ENCODE results near the gene NBEA.
"Not testable (repeated sequence)": the region's sequence is repeated elsewhere in the genome, so short reads cannot be mapped to it uniquely, and the experiment has no call there.

Gene NBEA

DNA sequence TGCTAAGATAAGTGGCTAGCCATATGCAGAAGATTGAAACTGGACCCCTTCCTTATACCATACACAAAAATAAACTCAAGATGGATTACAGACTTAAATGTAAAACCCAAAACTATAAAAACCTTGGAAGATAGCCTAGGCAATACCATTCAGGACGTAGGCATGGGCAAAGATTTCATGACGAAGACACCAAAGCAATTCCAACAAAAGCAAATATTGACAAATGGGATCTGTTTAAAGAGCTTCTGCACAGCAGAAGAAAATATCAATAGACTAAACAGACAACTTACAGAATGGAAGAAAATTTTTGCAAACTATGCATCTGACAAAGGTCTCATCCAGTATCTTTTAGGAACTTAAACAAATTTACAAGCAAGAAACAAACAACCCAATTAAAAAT lies 466.2 kb downstream of the NBEA start:
- DNase-seq = not testable (repeated sequence)

DNA sequence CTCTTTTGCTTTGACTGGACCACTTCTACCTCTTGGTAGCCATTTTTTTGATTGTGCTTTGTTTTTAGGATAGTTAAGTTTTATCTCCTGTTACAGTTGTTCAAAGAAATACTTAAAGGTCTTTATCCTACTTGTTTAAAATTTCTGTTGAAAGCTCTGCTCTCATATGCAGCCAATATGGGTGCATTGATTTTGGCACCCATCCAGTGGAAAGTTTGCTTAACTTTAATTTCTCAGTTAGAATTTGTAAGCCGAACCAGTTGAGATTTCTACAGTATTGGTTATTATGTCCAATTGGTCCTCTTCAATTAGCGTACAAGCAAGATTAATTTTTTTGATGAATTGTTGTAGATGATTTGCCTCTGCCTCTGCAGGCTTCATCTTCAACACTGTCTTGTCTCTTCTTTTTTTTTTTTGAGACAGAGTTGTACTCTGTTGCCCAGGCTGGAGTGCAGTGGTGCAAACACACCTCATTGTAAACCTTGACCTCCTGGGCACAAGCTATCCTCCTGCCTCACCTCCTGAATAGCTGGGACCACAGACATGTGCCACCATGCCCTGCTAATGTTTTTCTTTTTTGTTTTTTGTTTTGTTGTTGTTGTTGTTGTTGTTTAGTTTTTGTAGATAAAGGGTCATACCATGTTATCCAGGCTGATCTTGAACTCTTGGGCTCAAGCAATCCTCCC lies 469.1 kb downstream of the NBEA start:
- no peak for DNase-seq

GRCh38 chr13:35448465-35448864 lies 506.4 kb downstream of the NBEA start:
- no peak for DNase-seq

GRCh38 chr13:35449821-35450220 lies 507.8 kb downstream of the NBEA start:
- DNase-seq = no peak

DNA sequence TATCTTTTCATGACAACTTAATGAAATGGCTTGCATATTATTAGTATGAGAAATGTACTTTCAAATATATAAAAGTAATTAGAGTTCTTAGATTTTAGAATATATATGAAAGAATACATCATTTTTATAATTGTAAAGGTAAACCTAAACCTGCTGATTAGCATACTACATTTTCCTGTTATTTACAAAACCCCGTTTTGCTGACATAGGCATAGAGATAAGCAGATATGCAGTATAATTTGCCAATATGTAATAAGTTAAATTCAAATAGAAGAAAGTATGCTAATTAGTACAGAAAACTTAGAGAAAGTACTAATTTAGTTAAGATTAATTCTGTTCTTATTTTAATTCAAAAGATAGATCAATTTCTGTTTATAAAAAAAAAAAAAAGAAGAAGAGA lies 513.0 kb downstream of the NBEA start:
- DNase-seq = no peak

- no peak for DNase-seq
Measured at GRCh38 chr13:35457258-35457657, 515.2 kb downstream of the NBEA start.

GRCh38 chr13:35460061-35460460 lies 518.0 kb downstream of the NBEA start:
- DNase-seq = no peak

- no peak for DNase-seq
Measured at GRCh38 chr13:35465371-35465770, 523.3 kb downstream of the NBEA start.

GRCh38 chr13:35468195-35468594 lies 526.1 kb downstream of the NBEA start:
- DNase-seq = no peak

DNA sequence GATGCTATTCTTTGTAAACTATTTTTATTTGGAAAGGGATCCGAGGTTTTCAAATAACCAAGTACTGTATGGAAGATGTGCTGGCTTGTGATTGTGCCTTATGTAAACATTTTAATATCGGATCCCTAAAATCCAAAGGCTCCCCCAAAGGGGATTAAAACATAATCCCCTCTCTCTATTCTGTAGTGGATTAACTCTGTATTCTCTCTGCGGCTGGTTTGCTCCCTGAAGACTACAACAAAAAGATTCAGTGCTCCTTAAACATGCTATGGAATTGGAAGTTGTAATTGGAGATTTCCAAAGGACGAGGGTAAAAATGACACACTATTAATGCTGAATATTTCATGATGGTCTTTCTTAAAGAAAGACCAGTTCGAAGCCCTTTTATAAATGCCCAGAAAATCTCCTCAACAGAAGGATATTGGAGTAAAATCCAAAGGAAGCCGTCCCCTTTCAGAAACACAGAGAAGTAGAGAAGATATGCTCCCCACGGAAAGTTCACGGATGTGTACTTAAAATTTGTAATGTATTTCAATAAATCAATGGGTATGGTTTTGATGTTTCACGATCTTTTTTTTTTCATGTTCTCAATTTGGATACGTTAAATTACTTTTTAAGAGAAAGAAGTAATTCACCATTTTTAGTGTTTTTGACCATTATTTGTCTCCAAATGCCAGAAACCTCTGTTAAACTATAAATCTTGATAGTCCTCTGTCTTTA lies 527.9 kb downstream of the NBEA start:
- DNase-seq = no peak

GRCh38 chr13:35470671-35471661 lies 528.9 kb downstream of the NBEA start:
- DNase-seq = no peak

DNA sequence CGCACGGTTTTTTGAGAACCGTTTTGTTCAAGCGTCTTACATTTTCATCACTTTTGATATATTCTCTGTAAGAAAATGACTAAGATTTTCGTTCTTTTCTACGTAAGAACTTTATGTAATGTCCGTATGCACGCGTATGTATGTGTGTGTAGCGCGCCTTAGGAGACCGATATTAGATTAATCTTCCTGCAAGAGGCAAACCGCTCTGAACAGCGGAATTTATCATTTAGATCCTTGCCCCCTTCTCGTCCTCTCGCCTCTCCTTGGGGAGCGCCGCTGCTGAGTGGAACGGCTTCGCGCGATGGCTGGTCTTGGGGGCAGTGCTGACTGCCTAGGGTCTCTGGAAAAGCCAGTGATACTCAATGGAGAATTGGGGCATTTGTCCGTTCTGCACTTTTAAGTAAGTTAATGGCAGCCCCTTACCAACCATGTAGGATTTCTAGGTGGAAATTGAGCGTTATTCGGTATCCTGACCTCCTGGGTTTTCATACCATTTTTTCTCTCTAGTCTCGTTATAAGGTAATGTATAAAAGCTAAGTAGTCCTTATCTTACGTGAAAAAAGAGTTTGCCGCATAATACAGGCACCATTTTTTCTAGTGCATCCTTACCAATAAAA lies 529.7 kb downstream of the NBEA start:
- DNase-seq = no peak

GRCh38 chr13:35472323-35472881 lies 530.3 kb downstream of the NBEA start:
- no peak for DNase-seq

- DNase-seq = no peak
Measured at GRCh38 chr13:35473206-35473775, 531.2 kb downstream of the NBEA start.

DNA sequence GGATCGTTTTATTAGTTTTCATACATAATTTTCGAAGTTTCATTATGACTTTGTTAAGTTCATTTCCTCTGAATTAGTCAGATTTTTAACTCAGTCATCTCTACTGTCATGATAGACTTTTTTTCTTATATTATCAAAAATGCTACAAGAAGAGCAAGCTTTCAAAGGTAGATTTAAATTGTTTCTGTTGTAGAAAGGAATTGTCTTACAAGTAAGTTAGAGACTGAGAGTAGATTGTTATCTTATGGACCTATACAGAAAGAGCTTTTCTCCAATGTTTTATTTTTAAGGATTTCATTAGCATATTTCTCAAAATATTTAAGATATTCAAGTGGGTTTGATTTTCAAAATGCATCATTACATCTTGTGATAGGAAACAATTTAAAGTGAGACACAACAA lies 531.7 kb downstream of the NBEA start:
- no peak for DNase-seq

GRCh38 chr13:35474496-35475211 lies 532.6 kb downstream of the NBEA start:
- DNase-seq = no peak

DNA sequence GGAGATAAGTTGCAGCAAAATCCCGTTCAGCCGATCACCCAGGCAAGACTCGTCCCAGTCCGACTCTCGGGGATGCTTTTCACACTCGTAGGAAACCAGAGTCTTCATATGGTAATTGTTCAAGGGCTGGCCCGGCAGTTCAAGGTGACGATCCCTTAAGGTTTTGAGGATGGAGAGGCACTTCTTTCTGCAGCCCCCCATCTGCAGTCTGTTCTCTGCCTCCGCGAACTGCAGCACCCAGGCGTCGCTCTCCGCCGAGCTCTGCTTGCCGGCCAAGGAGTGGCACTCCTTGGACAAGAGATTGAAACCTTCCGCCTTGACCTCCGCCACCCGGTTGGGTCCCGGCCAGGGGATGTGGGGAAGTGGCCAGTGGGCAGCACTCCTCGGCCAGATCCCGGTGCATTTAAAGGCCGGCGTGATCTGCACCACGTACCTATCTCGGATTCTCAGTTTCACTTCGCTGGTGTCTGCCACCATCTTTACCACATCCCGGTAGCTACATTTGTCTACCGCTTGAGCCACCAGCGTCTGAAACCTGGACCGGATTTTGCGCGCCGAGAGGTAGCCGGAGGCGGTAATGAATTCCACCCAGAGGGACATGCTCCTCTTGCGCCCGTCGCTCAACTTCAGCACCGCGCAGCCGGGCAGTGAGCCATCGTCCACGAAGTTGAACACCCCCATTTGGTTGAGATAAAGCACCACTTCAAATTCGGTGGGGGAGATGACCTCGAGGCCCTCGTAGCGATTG lies 533.3 kb downstream of the NBEA start:
- no peak for DNase-seq

GRCh38 chr13:35475960-35476943 lies 534.2 kb downstream of the NBEA start, which contains the start of gene MAB21L1:
Gene MAB21L1, minus strand, starts transcription at chr13:35476689. Its CDS starts 551 bp downstream, at chr13:35476138.
- no peak for DNase-seq

GRCh38 chr13:35477386-35477946 lies 535.4 kb downstream of the NBEA start:
- DNase-seq = no peak
